ENCODE measurements around the gene TRIM46. TPM values are rescaled to one million over a fixed set of nuclear protein-coding genes. Genes with fewer than 3 reads are reported as not detected.
A peak's percentile ranks its signal among the peaks of the same experiment; 100 is the strongest.
"Not testable (repeated sequence)": the region's sequence is repeated elsewhere in the genome, so short reads cannot be mapped to it uniquely, and the experiment has no call there.

The TRIM46 gene
- total RNA-seq, 1 experiment from 2014 or later = 6.0 TPM

DNA sequence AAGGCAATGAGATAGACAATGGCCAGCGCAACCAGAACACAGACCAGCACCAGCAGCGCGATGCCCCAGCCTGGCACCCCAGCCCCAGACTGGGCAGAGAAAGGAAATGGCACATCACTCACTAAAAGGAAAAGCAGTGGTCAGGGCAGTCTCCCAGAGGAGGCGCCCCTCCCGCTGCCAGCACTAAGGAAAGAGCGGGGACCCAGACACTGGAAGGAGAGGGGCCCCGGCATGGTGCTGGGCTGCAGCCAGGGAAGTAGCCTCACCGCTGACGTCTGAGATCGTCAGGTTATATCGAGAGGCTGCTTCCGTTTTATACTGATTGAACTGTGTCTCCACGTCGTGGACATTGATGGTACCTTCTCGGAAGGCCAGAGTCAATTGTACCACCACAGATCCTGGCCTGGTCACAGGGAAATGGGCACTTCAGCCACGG is 13.8 kb downstream of the TRIM46 start:
- H3F3A ChIP-seq (ENCODE audit: insufficient read depth, low read depth) = peaks cover 11% of the 10 kb centered on the region; the same call in 1 of the 2 replicates
- peaks cover 10% of the 10 kb centered on the region; the same call in 1 of the 2 replicates for H3K4me1 ChIP-seq (replicated peaks; ENCODE audit: insufficient read depth)
- no peak overlapping the region for H3K4me2 ChIP-seq
- H3K4me3 ChIP-seq = no peak overlapping the region
- no peaks in the 10 kb centered on the region for H3K9me3 ChIP-seq (ENCODE audit: insufficient read depth, low read depth)
- H3K9me2 ChIP-seq (ENCODE audit: insufficient read depth) = no peaks in the 10 kb centered on the region
- H3K79me2 ChIP-seq (ENCODE audit: low read depth) = no peaks in the 10 kb centered on the region
- no peaks in the 10 kb centered on the region for H3K27me3 ChIP-seq (ENCODE audit: insufficient read depth, low read depth)
- H4K20me1 ChIP-seq (ENCODE audit: insufficient read depth) = no peaks in the 10 kb centered on the region
- H3K27ac ChIP-seq = no peak overlapping the region
- no peaks in the 10 kb centered on the region for H3K36me3 ChIP-seq (ENCODE audit: low read depth)
- H2AFZ ChIP-seq = no peak overlapping the region
- TF ChIP-seq, protein P1, sequence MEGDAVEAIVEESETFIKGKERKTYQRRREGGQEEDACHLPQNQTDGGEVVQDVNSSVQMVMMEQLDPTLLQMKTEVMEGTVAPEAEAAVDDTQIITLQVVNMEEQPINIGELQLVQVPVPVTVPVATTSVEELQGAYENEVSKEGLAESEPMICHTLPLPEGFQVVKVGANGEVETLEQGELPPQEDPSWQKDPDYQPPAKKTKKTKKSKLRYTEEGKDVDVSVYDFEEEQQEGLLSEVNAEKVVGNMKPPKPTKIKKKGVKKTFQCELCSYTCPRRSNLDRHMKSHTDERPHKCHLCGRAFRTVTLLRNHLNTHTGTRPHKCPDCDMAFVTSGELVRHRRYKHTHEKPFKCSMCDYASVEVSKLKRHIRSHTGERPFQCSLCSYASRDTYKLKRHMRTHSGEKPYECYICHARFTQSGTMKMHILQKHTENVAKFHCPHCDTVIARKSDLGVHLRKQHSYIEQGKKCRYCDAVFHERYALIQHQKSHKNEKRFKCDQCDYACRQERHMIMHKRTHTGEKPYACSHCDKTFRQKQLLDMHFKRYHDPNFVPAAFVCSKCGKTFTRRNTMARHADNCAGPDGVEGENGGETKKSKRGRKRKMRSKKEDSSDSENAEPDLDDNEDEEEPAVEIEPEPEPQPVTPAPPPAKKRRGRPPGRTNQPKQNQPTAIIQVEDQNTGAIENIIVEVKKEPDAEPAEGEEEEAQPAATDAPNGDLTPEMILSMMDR (conservative IDR thresholded peaks at IDR 0.05) = no peak
- no peak for TF ChIP-seq EZH2 (IDR thresholded peaks at IDR 0.05; ENCODE audit: low read depth)
- ChIA-PET POLR2A (ENCODE audit: unreplicated experiment) (no interaction called here), CTCF (no interaction called here)
- no peak for DNase-seq
- no TSS peak for BruUV-seq (replicated peaks)
- intact Hi-C loops (cut with micrococcal nuclease; ENCODE audit: unreplicated experiment) = no loop called here

- H3F3A ChIP-seq (ENCODE audit: insufficient read depth, low read depth) = peaks cover 12% of the 10 kb centered on the region; the same call in 1 of the 2 replicates
- TF ChIP-seq EZH2 (IDR thresholded peaks at IDR 0.05; ENCODE audit: low read depth) = no peak
- TF ChIP-seq, protein P1 (conservative IDR thresholded peaks at IDR 0.05) = no peak
- ChIA-PET POLR2A (ENCODE audit: unreplicated experiment) (no interaction called here), CTCF (no interaction called here)
- no peaks in the 10 kb centered on the region for H3K9me3 ChIP-seq (ENCODE audit: insufficient read depth, low read depth)
- H3K9me2 ChIP-seq (ENCODE audit: insufficient read depth) = no peaks in the 10 kb centered on the region
- H3K79me2 ChIP-seq (ENCODE audit: low read depth) = no peaks in the 10 kb centered on the region
- H4K20me1 ChIP-seq (ENCODE audit: insufficient read depth) = no peaks in the 10 kb centered on the region
- no peak overlapping the region for H3K4me2 ChIP-seq
- H3K27me3 ChIP-seq (ENCODE audit: insufficient read depth, low read depth) = no peaks in the 10 kb centered on the region
- no TSS peak for BruUV-seq (replicated peaks)
- DNase-seq = no peak
- peaks cover 12% of the 10 kb centered on the region; the same call in 1 of the 2 replicates for H3K4me1 ChIP-seq (replicated peaks; ENCODE audit: insufficient read depth)
- H3K36me3 ChIP-seq (ENCODE audit: low read depth) = no peaks in the 10 kb centered on the region
- intact Hi-C loops (cut with micrococcal nuclease; ENCODE audit: unreplicated experiment) = no loop called here
- no peak overlapping the region for H3K4me3 ChIP-seq
- no peak overlapping the region for H2AFZ ChIP-seq
- no peak overlapping the region for H3K27ac ChIP-seq
Observed at GRCh38 chr1:155188268-155188667, 14.6 kb downstream of the TRIM46 start.

- DNase-seq; H2AFZ ChIP-seq; H3K9me2 ChIP-seq (ENCODE audit: insufficient read depth); H3K27ac ChIP-seq; BruUV-seq (replicated peaks); H4K20me1 ChIP-seq (ENCODE audit: insufficient read depth); H3K79me2 ChIP-seq (ENCODE audit: low read depth); H3K27me3 ChIP-seq (ENCODE audit: insufficient read depth, low read depth); H3K4me3 ChIP-seq; H3K36me3 ChIP-seq (ENCODE audit: low read depth); H3K9me3 ChIP-seq (ENCODE audit: insufficient read depth, low read depth); H3K4me2 ChIP-seq; CTCF ChIA-PET; POLR2A ChIA-PET (ENCODE audit: unreplicated experiment): not testable (repeated sequence)
- intact Hi-C loops (cut with micrococcal nuclease; ENCODE audit: unreplicated experiment) = loop anchor here (5.0 kb wide), 2 partner anchors 37 to 132 kb away; partner anchors contain the start of gene RUSC1
- peaks cover 21% of the 10 kb centered on the region; the same call in 1 of the 2 replicates for H3F3A ChIP-seq (ENCODE audit: insufficient read depth, low read depth)
- peaks cover 22% of the 10 kb centered on the region for H3K4me1 ChIP-seq (replicated peaks; ENCODE audit: insufficient read depth)
Observed at GRCh38 chr1:155189926-155190325, 16.3 kb downstream of the TRIM46 start.

GRCh38 chr1:155191904-155192303 is 18.3 kb downstream of the TRIM46 start:
- H4K20me1 ChIP-seq (ENCODE audit: insufficient read depth) = no peaks in the 10 kb centered on the region
- peak overlapping the region; percentile 95; the same call in 1 of the 2 replicates for H3K4me2 ChIP-seq
- intact Hi-C loops (cut with micrococcal nuclease; ENCODE audit: unreplicated experiment) = loop anchor here (2.0 to 5.0 kb wide), 3 partner anchors 15 to 130 kb away; partner anchors contain the start of gene RUSC1
- H3K36me3 ChIP-seq (ENCODE audit: low read depth) = no peaks in the 10 kb centered on the region
- H3K9me3 ChIP-seq (ENCODE audit: insufficient read depth, low read depth) = no peaks in the 10 kb centered on the region
- peaks cover 21% of the 10 kb centered on the region; the same call in 1 of the 2 replicates for H3F3A ChIP-seq (ENCODE audit: insufficient read depth, low read depth)
- no TSS peak for BruUV-seq (replicated peaks)
- no peaks in the 10 kb centered on the region for H3K27me3 ChIP-seq (ENCODE audit: insufficient read depth, low read depth)
- no peaks in the 10 kb centered on the region for H3K9me2 ChIP-seq (ENCODE audit: insufficient read depth)
- ChIA-PET POLR2A (ENCODE audit: unreplicated experiment) (no interaction called here), CTCF (no interaction called here)
- H3K27ac ChIP-seq = no peak overlapping the region
- H2AFZ ChIP-seq = no peak overlapping the region
- no peak for TF ChIP-seq EZH2 (IDR thresholded peaks at IDR 0.05; ENCODE audit: low read depth)
- TF ChIP-seq, protein P1 (conservative IDR thresholded peaks at IDR 0.05) = no peak
- H3K4me1 ChIP-seq (replicated peaks; ENCODE audit: insufficient read depth) = peaks cover 16% of the 10 kb centered on the region
- no peak for DNase-seq
- H3K79me2 ChIP-seq (ENCODE audit: low read depth) = no peaks in the 10 kb centered on the region
- no peak overlapping the region for H3K4me3 ChIP-seq
